ENCODE results near the gene KCNK5. TPM values are rescaled to one million over a fixed set of nuclear protein-coding genes. Genes with fewer than 3 reads are reported as not detected.

Gene KCNK5
- total and polyA plus RNA-seq, 2 experiments from 2014 or later, result 6.6 to 11.4 TPM

- no peak for TF ChIP-seq EZH2 (IDR thresholded peaks at IDR 0.05; ENCODE audit: borderline replicate concordance)
- no peak for TF ChIP-seq EZH2phosphoT487 (IDR thresholded peaks at IDR 0.05; ENCODE audit: low read depth, severe bottlenecking, unreplicated experiment)
- no peak for TF ChIP-seq CTCF (IDR thresholded peaks at IDR 0.05; ENCODE audit: poor library complexity)
- DNase-seq (ENCODE audit: low spot score), result peak; percentile 70
- no peaks in the 10 kb centered on the region for H3K4me1 ChIP-seq (ENCODE audit: insufficient read depth)
- H3K27me3 ChIP-seq, result peaks cover 3% of the 10 kb centered on the region
- H3K4me2 ChIP-seq, result no peak overlapping the region
- no peak overlapping the region for H3K4me3 ChIP-seq
- H2AFZ ChIP-seq, result no peak overlapping the region
- no peaks in the 10 kb centered on the region for H3K79me2 ChIP-seq
- H3K9me3 ChIP-seq (ENCODE audit: low read depth), result no peaks in the 10 kb centered on the region
- 40% methylated on average over 8 of the region's 8 CpGs for WGBS (ENCODE audit: low lambda C conversion rate, missing lambda C conversion rate)
- H3K9me2 ChIP-seq (replicated peaks; ENCODE audit: insufficient read depth), result no peaks in the 10 kb centered on the region
- no peak overlapping the region for H3K27ac ChIP-seq
- no peaks in the 10 kb centered on the region for H3K36me3 ChIP-seq (replicated peaks; ENCODE audit: insufficient read depth, low read depth)
- no peaks in the 10 kb centered on the region for H4K20me1 ChIP-seq (ENCODE audit: insufficient read depth, poor library complexity, severe bottlenecking)
Observed at GRCh38 chr6:39251406-39251805, 22.1 kb upstream of the KCNK5 start.

- no peaks in the 10 kb centered on the region for H3K9me2 ChIP-seq (replicated peaks; ENCODE audit: insufficient read depth)
- no peaks in the 10 kb centered on the region for H3K36me3 ChIP-seq (replicated peaks; ENCODE audit: insufficient read depth, low read depth)
- peaks cover 3% of the 10 kb centered on the region for H3K27me3 ChIP-seq
- H3K4me1 ChIP-seq (ENCODE audit: insufficient read depth), result no peaks in the 10 kb centered on the region
- H3K79me2 ChIP-seq, result no peaks in the 10 kb centered on the region
- H3K9me3 ChIP-seq (ENCODE audit: low read depth), result no peaks in the 10 kb centered on the region
- H3K4me3 ChIP-seq, result no peak overlapping the region
- no peak for DNase-seq (ENCODE audit: low spot score)
- TF ChIP-seq CTCF (IDR thresholded peaks at IDR 0.05; ENCODE audit: poor library complexity), result no peak
- no peak for TF ChIP-seq EZH2phosphoT487 (IDR thresholded peaks at IDR 0.05; ENCODE audit: low read depth, severe bottlenecking, unreplicated experiment)
- no peak for TF ChIP-seq EZH2 (IDR thresholded peaks at IDR 0.05; ENCODE audit: borderline replicate concordance)
- no peaks in the 10 kb centered on the region for H4K20me1 ChIP-seq (ENCODE audit: insufficient read depth, poor library complexity, severe bottlenecking)
- H3K4me2 ChIP-seq, result no peak overlapping the region
- H3K27ac ChIP-seq, result no peak overlapping the region
- H2AFZ ChIP-seq, result no peak overlapping the region
Observed at GRCh38 chr6:39250507-39250906, 21.2 kb upstream of the KCNK5 start.

GRCh38 chr6:39249278-39249677 is 20.0 kb upstream of the KCNK5 start:
- Histone ChIP-seq H3K36me3 (replicated peaks; ENCODE audit: insufficient read depth, low read depth) (no peaks in the 10 kb centered on the region), H3K27me3 (peaks cover 3% of the 10 kb centered on the region), H3K4me1 (ENCODE audit: insufficient read depth) (no peaks in the 10 kb centered on the region), H3K9me2 (replicated peaks; ENCODE audit: insufficient read depth) (no peaks in the 10 kb centered on the region), H2AFZ (no peak overlapping the region), H4K20me1 (ENCODE audit: insufficient read depth, poor library complexity, severe bottlenecking) (no peaks in the 10 kb centered on the region), H3K4me3 (no peak overlapping the region), H3K9me3 (ENCODE audit: low read depth) (no peaks in the 10 kb centered on the region), H3K4me2 (no peak overlapping the region), H3K27ac (no peak overlapping the region), H3K79me2 (no peaks in the 10 kb centered on the region)
- no peak for DNase-seq (ENCODE audit: low spot score)
- TF ChIP-seq CTCF (IDR thresholded peaks at IDR 0.05; ENCODE audit: poor library complexity) (no peak), EZH2phosphoT487 (IDR thresholded peaks at IDR 0.05; ENCODE audit: low read depth, severe bottlenecking, unreplicated experiment) (no peak), EZH2 (IDR thresholded peaks at IDR 0.05; ENCODE audit: borderline replicate concordance) (no peak)
- WGBS (ENCODE audit: low lambda C conversion rate, missing lambda C conversion rate), result 96% methylated on average over 1 of the region's 1 CpG

- no peak overlapping the region for H2AFZ ChIP-seq
- H3K4me1 ChIP-seq (ENCODE audit: insufficient read depth), result no peaks in the 10 kb centered on the region
- H3K27ac ChIP-seq, result no peak overlapping the region
- no peak for DNase-seq (ENCODE audit: low spot score)
- H4K20me1 ChIP-seq (ENCODE audit: insufficient read depth, poor library complexity, severe bottlenecking), result no peaks in the 10 kb centered on the region
- H3K9me3 ChIP-seq (ENCODE audit: low read depth), result no peaks in the 10 kb centered on the region
- H3K9me2 ChIP-seq (replicated peaks; ENCODE audit: insufficient read depth), result no peaks in the 10 kb centered on the region
- H3K79me2 ChIP-seq, result no peaks in the 10 kb centered on the region
- TF ChIP-seq CTCF (IDR thresholded peaks at IDR 0.05; ENCODE audit: poor library complexity) (no peak), EZH2 (IDR thresholded peaks at IDR 0.05; ENCODE audit: borderline replicate concordance) (no peak), EZH2phosphoT487 (IDR thresholded peaks at IDR 0.05; ENCODE audit: low read depth, severe bottlenecking, unreplicated experiment) (no peak)
- 96% methylated on average over 5 of the region's 5 CpGs for WGBS (ENCODE audit: low lambda C conversion rate, missing lambda C conversion rate)
- H3K27me3 ChIP-seq, result peaks cover 3% of the 10 kb centered on the region
- no peak overlapping the region for H3K4me2 ChIP-seq
- H3K36me3 ChIP-seq (replicated peaks; ENCODE audit: insufficient read depth, low read depth), result no peaks in the 10 kb centered on the region
- no peak overlapping the region for H3K4me3 ChIP-seq
Observed at GRCh38 chr6:39247667-39248194, 18.5 kb upstream of the KCNK5 start.
